GM18951 (cell line): ENCODE results near the gene PPP1R12A.

Source experiments
- POLR2A ChIP-seq: IDR thresholded peaks from 4 replicates; pipeline ENCODE4 v1.6.1; 2011; ENCODE audit warnings: mild to moderate bottlenecking; ENCODE audit not compliant: insufficient read length, insufficient read depth; ENCODE audit errors: extremely low read depth
- in situ Hi-C: fragments of 300-500 bp; cut with MboI; formaldehyde crosslinking; loops from one replicate; pipeline ENCODE4 v1.12.0; 2022; ENCODE audit warnings: low sequenced_read_pairs, mixed read lengths, inconsistent platforms; ENCODE audit not compliant: unreplicated experiment

PPP1R12A gene

DNA sequence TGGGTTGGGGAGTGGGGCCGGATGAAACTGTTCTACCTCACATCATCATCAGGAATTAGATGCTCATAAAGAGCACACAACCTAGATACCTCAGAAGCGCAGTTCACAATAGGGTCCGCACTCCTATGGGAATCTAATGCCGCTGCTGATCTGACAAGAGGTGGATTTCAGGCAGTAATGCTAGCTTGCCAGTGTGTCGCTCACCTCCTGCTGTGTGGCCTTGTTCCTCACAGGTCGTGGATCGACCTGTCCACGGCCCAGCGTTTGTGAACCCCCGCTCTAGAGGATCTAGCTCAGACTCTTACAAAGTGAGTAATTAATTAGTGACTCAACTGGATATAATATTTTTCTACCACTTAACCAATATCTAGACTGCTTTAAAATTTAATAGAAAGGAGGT lies 5.8 kb downstream of the PPP1R12A start:
- in situ Hi-C loops = no loop called here
- TF ChIP-seq POLR2A = no peak

DNA sequence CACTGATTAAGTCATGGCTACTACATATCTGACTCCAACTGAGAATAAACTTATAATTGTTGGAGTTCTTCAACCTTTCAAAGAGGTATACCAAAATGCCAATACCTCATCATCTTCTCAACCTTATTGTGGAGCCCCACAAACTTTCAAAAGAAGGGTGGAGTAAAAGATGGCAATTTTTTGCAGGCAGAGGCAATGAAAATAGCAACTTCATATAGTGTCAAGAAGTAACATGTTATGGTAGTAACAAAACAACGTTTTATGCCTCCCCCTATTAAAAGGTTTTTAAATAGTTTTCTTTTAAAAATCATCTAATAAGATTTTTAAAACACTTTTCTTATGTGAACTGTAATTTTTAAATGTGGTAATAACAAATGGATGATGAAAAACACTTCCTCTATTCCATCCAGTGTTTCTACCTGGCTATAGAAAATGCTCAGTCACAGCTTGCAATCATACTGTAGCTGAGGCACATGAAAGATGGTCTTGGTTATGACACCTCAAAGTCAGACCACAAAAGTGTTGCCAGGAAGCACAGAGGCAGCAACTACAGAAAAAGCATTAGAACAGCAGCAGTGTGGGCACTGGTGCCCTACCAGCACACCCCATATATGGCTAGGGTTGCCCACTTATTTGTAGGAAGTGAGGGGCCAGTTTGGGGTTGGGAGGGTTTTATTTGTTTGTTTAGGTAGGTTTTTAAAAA lies 7.0 kb downstream of the PPP1R12A start:
- in situ Hi-C loops = no loop called here
- TF ChIP-seq POLR2A = no peak

DNA sequence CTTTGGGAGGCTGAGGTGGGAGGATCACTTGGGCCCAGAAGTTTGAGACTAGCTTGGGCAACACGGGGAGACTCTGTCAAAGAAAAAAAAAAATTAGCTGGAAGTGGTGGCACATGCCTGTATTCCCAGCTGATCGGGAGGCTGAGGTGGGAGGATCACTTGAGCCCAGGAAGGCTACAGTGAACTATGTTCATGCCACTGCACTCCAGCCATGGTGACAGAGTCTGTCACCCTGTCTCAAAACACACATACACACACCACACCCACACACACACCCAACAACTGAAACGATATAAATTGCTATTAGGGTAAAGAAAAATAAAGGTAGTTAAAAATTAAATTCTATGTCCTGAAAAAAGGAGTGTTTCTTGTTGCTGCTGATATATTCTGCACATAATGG lies 7.9 kb downstream of the PPP1R12A start:
- in situ Hi-C loops = no loop called here
- no peak for TF ChIP-seq POLR2A

DNA sequence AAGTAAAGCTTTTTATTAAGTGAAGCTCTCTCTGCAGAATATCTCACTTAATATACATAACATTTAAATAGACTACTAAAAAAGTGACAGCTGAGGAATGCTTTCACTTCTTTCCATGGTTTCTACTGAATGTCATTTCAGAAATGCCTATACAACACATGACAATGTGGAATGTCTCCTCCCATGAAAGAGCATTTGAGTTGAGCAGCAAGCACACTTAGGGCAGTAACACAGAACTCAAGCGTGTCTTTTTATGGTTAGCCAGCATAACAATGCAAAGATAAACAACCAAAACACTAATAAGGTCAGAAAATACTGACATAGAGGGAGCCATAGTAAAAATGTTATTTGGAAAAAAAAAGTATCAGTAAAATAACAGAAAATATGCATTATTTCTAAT lies 9.4 kb downstream of the PPP1R12A start:
- in situ Hi-C loops = no loop called here
- TF ChIP-seq POLR2A = no peak

DNA sequence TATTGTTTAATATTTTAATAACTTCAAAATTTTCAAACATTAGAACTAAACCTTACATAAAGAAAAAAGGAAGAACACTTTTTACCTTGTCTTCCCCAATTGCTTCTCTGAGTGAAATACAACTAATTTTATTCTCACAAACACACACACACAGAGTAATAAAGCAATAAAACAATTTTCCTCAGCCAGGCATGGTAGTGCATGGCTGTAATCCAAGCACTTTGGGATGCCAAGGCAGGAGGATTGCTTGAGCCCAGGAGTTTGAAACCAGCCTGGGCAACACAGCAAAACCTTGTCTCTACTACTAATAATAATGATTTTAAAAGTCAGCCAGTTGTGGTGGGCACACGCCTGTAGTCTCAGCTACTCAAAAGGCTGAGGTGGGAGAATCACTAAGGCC lies 13.1 kb downstream of the PPP1R12A start:
- in situ Hi-C loops = no loop called here
- no peak for TF ChIP-seq POLR2A

DNA sequence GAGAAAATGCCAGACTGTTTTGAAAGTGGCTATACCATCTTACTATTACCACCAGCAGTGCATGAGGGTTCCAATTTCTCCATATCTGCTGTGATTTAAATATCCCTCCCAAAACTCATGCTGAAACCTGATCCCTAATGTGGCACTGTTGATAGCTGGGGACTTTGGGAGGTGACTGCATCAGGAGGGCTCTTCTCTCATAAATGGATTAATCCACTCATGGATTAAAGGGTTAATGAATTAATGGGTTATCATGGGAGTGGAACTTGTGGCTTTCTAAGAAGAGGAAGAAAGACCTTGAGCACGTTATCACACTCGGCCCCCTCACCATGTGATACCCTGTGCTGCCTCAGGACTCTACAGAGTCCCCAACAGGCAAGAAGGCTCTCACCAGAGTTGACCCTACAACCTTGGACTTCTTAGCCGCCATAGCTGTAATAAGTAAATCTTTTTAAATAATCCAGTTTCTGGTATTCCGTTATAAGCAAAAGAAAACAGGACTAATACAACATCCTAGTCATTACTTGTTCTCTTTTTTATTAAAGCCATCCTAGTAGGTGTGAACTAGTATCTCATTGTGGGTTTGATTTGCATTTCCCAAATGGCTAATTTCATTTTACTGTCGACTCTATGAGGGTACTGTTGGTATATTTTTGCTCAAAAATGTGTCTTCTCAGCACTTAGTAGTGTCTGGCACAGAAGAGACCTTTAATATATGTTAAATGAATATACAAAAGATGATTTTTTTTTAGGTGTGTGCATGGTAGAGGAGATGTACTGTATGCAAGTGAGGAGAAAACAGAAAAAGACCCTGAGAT lies 14.3 kb downstream of the PPP1R12A start:
- TF ChIP-seq POLR2A = no peak
- in situ Hi-C loops = no loop called here

DNA sequence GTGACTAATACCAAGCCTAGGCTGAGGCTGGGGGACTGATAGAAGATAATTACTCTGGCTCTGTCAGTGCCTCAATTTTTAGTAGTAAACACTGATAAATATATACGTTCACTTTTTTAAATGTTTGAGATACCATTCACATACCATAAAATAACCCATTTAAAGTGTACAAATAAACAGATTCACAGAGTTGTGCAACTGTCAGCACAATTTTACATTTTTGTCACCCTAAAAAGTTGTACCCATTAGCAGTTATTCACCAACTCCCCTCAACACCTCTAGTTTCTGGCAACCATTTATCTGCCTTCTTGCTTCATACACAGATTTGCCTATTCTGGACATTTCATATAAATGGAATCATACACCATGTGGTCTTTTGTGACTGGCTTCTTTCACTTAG lies 15.1 kb downstream of the PPP1R12A start:
- no peak for TF ChIP-seq POLR2A
- in situ Hi-C loops = no loop called here

DNA sequence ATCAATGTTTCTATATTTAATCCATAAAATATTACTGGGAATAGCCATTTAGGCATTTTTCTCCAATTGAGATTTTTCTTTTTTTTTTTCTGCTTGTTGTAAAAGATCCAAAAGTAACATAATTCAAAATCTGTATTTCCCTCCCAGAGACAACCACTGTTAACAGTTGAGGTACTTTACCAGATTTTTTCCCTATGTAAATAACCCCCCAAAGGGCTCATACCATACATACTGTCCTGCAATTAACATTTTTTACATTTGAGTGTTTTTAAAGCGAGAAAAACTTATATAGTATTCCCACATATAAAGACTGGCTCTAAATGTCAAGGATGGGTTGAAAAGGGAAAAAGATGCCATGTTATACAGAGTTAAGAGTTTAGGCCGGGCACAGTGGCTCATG lies 18.1 kb downstream of the PPP1R12A start:
- in situ Hi-C loops = no loop called here
- no peak for TF ChIP-seq POLR2A

DNA sequence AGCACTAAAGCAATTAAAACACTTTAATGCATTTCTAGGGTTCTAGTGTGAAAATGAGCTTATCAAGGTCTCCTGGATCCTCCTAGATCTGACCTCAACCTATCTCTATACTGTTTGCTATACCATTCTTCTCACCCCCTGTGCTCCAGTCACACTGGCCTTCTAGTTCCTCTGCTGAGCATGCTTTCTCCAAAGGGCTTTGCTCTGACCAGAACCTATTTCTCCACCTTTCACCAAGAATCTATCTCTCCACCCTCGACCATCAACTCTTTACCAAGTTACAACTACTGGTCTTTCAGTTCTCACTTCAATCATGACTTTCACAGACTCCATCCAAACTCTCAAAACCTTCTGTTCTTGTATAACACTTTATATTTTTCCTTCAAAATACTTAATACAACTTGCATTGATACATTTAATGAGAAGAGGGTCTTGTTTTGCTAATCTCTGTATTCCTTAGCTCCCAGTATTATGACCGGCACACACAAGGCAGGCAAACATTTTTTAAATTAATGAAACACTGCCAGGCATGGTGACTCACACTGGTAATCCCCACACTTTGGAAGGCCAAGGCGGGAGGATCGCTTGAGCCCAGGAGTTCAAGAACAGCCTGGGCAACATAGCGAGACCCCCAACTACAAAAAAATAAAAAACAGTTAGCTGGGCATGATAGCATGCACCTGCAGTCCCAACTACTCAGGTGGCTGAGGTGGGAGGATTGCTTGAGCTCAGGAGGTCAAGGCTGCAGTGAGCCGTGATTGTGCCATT lies 22.8 kb downstream of the PPP1R12A start:
- no peak for TF ChIP-seq POLR2A
- in situ Hi-C loops = no loop called here

DNA sequence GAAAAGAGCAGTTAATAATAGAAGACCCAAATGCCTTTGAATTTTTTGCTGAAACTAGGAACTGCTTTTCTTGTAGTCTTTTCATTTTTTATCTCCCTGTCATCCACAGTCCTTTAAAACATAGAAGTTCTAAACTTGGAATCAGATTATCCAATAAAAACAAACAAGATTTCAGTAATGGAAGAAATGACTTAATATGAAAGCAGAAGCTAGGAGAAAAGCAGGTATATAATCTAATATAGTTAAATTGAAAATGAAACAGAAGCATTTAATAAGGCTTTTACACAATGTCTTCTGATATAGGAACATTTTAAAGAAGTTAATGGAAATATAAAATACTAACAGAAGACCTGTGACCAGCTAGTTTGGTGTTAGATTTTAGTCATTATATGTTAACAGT lies 26.5 kb downstream of the PPP1R12A start:
- no peak for TF ChIP-seq POLR2A
- in situ Hi-C loops = no loop called here

DNA sequence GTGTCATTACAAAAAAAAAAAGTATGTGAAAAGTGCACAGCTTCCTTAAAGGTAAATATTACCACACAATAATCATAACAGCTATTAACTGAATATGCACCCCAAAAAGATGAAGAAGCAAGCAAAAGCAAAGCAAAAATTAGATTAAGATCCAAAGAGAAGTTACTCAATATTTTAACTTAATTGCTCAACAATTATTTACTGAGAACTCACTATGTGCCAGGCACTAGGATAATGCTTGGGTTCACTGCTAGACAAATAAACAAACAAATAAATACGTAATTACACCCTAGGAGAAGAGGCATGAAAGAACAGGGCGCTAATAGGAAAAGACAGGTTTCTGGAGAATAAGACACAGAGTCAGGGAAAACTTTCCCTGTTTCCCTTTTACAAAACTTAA lies 33.4 kb downstream of the PPP1R12A start:
- in situ Hi-C loops = no loop called here
- no peak for TF ChIP-seq POLR2A

DNA sequence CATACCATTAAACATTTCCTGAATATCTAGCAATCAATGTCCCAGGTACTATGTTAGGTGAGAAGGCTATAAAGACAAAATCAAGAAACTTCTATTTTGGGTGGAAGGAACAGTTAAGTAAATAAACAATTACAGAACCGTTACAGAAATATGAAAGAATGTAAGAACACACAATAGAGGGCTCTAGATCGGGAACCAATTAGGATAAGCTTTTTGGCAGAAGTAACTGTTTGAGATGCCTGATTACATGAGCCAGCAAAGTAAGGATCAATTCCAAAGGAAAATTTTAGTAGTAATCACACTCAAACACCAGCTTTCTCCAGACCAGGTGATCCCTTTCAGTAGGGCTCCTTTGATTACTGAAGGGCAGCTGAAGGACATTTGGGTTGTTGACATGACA lies 33.9 kb downstream of the PPP1R12A start:
- TF ChIP-seq POLR2A = no peak
- in situ Hi-C loops = no loop called here

DNA sequence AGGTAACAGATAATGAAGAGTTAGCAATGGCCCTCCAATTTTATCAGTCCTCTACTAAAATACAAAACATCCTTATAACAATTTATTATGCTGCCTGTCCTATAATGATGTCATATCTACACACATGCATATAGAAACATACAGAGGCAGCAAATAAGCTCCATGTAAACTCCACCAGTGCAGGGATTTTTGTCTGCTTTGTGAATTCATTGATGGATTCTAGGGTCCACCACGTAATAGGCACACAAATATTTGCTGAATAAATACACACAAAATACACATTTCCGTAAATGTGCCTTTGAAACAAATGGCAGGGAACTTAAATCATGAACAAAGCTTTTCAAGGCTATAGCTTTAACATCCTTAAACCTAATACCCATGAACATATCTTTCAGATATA lies 34.7 kb downstream of the PPP1R12A start:
- no peak for TF ChIP-seq POLR2A
- in situ Hi-C loops = no loop called here

DNA sequence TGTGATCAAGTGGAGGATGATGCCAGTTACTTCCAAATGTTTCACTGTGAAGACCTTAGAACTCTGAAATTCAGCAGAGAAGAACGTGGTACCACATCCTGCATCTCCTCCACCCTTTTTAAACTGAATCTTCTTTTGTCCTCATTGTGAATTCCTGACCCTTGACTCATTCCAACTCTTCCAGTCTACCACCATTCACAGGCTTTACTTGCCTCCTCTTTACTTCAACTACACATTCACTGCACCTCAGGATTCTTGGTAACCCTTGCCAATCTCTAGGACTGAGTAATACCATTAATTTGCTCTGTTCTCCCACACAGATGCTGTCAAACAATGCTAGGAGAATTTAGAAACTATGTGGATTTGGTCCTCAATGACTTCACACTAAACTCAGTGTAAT lies 37.3 kb downstream of the PPP1R12A start:
- no peak for TF ChIP-seq POLR2A
- in situ Hi-C loops = no loop called here

DNA sequence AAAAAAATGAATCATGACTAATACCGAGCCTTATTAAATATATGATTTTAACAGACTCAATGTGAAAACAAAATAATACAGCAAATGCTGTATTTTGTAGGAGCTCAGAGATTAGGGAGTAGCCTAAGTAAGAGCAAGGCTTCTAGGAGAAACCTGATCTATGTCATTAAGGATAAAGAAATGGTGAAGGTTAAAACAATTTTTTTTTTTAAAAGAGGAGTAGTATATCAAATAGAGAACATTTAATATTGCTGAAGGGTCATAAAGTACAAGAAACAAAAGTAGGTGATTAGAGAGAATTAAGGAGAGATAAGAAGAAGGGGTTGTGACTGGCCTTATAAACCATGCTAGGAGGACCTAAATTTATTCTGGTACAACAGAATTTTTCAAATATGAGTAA lies 39.1 kb downstream of the PPP1R12A start:
- in situ Hi-C loops = no loop called here
- no peak for TF ChIP-seq POLR2A
